Breast epithelium (tissue), 4 donors: Measurements from ENCODE around the gene DDX46. TPM values are rescaled to one million over a fixed set of nuclear protein-coding genes. Genes with fewer than 3 reads are reported as not detected.

Source experiments
- DNase-seq, 2 donors: peaks; one replicate each; pipeline ENCODE4 v3.0.0-alpha.2; 2019; ENCODE audit warnings: low spot score in 2 of 2
- H3K27ac ChIP-seq, 2 donors: fragments of 200-600 bp; sonication (generic) in 1 of 2; one replicate each; pipeline ENCODE4 v1.5.1; 2016 to 2019; ENCODE audit warnings: mild to moderate bottlenecking in 1 of 2
- H3K27me3 ChIP-seq, 2 donors: fragments of 200-600 bp; sonication (generic) in 1 of 2; one replicate each; pipeline versions ENCODE4 v1.5.1 to v1.6.0; 2017 to 2019; ENCODE audit warnings: control low read depth in 1 of 2, mild to moderate bottlenecking in 1 of 2
- H3K36me3 ChIP-seq: fragments of 200-600 bp; one replicate; pipeline ENCODE4 v1.5.1; 2019
- H3K4me1 ChIP-seq, 2 donors: fragments of 200-600 bp; sonication (generic); one replicate each; pipeline ENCODE4 v1.5.1; 2016 to 2019; ENCODE audit warnings: control low read depth in 1 of 2
- H3K4me3 ChIP-seq, 3 donors: fragments of 200-600 bp; sonication (generic); 1 replicate in 2 of 3; 2 replicates in 1 of 3; pipeline ENCODE4 v1.5.1; 2016 to 2019; ENCODE audit warnings: mild to moderate bottlenecking in 3 of 3, moderate library complexity in 2 of 3
- H3K9me3 ChIP-seq, 2 donors: fragments of 200-600 bp; sonication (generic) in 1 of 2; one replicate each; pipeline ENCODE4 v1.5.1; 2016 to 2019; ENCODE audit warnings: control low read depth in 1 of 2
- POLR2A ChIP-seq: fragments of 450-650 bp; IDR thresholded peaks from one replicate; pipeline ENCODE4 v1.6.1; 2016; ENCODE audit warnings: antibody characterized with exemption, mild to moderate bottlenecking, moderate library complexity
- POLR2AphosphoS5 ChIP-seq, 3 donors: sonication (generic); formaldehyde crosslinking; IDR thresholded peaks; one replicate each; pipeline ENCODE4 v1.6.1; 2017; ENCODE audit warnings: antibody characterized with exemption in 3 of 3
- intact Hi-C: fragments of 100-400 bp; cut with DNase I; formaldehyde crosslinking; loops from one replicate; pipeline ENCODE4 v1.15.1; 2023; ENCODE audit warnings: low total_unique reads
- total RNA-seq, 3 donors: library from RNA; depleted of rRNA; stranded (reverse); fragments of >200 nt; gene quantifications; one replicate each; pipeline ENCODE4 v1.1.0, GENCODE V29; 2016
- TF ChIP-seq, protein P1 (sequence below), 3 donors: fragments of 450-650 bp; IDR thresholded peaks; one replicate each; pipeline ENCODE4 v1.5.1; 2016 to 2017; ENCODE audit warnings: antibody characterized with exemption in 3 of 3, mild to moderate bottlenecking in 3 of 3, moderate library complexity in 3 of 3

Gene DDX46
- total RNA-seq, 3 donors from 2014 or later, result 37.8 to 62.6 (median 51.1) TPM

DNA sequence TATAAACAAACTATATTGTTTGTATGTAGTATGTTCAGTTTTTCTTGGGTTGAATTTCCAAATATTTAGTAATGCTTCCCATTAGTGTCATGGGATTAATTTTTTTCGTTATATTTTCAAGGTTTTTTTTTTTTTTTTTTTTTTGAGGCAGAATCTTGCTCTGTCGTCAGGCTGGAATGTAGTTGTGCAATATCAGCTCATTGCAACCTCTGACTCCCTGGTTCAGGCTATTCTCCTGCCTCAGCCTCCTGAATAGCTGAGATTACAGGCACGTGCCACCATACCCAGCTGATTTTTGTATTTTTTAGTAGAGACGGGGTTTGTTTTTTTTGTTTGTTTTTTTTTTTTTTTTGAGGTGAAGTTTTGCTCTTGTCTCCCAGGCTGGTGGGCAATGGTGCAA, 10.6 kb downstream of the DDX46 start:
- H3K4me1 ChIP-seq, result no peaks in the 10 kb centered on the region
- H3K27ac ChIP-seq, result peak overlapping the region in 1 of 2 donors; percentile 48
- intact Hi-C loops, result no loop called here
- H3K9me3 ChIP-seq, result no peaks in the 10 kb centered on the region
- no peak for TF ChIP-seq POLR2A
- TF ChIP-seq, protein P1, sequence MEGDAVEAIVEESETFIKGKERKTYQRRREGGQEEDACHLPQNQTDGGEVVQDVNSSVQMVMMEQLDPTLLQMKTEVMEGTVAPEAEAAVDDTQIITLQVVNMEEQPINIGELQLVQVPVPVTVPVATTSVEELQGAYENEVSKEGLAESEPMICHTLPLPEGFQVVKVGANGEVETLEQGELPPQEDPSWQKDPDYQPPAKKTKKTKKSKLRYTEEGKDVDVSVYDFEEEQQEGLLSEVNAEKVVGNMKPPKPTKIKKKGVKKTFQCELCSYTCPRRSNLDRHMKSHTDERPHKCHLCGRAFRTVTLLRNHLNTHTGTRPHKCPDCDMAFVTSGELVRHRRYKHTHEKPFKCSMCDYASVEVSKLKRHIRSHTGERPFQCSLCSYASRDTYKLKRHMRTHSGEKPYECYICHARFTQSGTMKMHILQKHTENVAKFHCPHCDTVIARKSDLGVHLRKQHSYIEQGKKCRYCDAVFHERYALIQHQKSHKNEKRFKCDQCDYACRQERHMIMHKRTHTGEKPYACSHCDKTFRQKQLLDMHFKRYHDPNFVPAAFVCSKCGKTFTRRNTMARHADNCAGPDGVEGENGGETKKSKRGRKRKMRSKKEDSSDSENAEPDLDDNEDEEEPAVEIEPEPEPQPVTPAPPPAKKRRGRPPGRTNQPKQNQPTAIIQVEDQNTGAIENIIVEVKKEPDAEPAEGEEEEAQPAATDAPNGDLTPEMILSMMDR (IDR thresholded peaks at IDR 0.05), result no peak
- TF ChIP-seq POLR2AphosphoS5 (IDR thresholded peaks at IDR 0.05), result no peak
- peaks cover 4% of the 10 kb centered on the region for H3K36me3 ChIP-seq
- H3K4me3 ChIP-seq, result no peak overlapping the region
- no peak for DNase-seq
- H3K27me3 ChIP-seq, result no peaks in the 10 kb centered on the region

DNA sequence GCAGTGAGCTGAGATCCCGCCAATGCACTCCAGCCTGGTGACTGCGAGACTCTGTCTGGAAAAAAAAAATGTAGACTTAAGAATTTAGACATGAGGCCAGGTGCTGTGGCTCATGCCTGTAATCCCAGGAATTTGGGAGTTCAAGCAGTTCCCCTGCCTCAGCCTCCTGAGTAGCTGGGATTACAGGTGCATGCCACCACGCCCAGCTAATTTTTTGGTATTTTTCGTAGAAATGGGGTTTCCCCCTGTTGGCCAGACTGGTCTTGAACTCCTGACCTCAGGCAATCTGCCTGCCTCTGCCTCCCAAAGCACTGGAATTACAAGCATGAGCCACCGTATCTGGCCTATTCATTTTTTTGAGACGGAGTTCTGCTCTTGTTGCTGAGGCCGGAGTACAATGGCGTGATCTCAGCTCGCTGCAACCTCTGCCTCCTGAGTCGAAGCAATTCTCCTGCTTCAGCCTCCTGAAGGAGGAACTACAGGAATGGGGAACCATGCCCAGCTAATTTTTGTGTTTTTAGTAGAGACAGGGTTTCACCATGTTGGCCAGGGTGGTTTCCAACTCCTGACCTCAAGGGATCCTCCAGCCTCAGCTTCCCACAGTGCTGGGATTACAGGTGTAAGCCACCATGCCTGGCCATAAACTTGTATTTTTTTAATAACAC, 14.0 kb downstream of the DDX46 start:
- Histone ChIP-seq H3K4me3 (no peak overlapping the region), H3K36me3 (peaks cover 7% of the 10 kb centered on the region), H3K27ac (no peak overlapping the region), H3K9me3 (no peaks in the 10 kb centered on the region), H3K4me1 (no peaks in the 10 kb centered on the region), H3K27me3 (no peaks in the 10 kb centered on the region)
- no peak for DNase-seq
- intact Hi-C loops, result no loop called here
- TF ChIP-seq POLR2AphosphoS5 (IDR thresholded peaks at IDR 0.05), result no peak
- TF ChIP-seq, protein P1 (IDR thresholded peaks at IDR 0.05), result no peak
- no peak for TF ChIP-seq POLR2A

DNA sequence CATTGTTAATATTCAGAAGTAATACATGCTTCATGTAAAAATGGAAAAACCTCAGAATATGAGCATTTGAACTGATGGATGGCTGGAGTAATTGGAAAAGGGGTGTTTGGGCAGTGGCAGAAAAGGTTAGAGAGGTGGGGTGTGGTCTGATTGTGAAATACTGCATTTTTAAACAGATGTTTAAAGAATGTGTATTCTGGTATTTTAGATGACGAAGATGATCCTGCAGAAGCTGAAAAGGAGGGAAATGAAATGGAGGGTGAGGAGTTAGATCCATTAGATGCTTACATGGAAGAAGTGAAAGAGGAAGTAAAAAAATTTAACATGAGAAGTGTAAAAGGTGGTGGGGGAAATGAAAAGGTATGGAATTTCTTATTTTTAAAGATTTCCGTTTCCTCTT, 18.8 kb downstream of the DDX46 start:
- Histone ChIP-seq H3K27ac (no peak overlapping the region), H3K27me3 (no peaks in the 10 kb centered on the region), H3K4me1 (no peaks in the 10 kb centered on the region), H3K36me3 (peaks cover 8% of the 10 kb centered on the region), H3K4me3 (no peak overlapping the region), H3K9me3 (no peaks in the 10 kb centered on the region)
- intact Hi-C loops, result no loop called here
- no peak for DNase-seq
- TF ChIP-seq, protein P1 (IDR thresholded peaks at IDR 0.05), result no peak
- TF ChIP-seq POLR2A (no peak), POLR2AphosphoS5 (IDR thresholded peaks at IDR 0.05) (no peak)

DNA sequence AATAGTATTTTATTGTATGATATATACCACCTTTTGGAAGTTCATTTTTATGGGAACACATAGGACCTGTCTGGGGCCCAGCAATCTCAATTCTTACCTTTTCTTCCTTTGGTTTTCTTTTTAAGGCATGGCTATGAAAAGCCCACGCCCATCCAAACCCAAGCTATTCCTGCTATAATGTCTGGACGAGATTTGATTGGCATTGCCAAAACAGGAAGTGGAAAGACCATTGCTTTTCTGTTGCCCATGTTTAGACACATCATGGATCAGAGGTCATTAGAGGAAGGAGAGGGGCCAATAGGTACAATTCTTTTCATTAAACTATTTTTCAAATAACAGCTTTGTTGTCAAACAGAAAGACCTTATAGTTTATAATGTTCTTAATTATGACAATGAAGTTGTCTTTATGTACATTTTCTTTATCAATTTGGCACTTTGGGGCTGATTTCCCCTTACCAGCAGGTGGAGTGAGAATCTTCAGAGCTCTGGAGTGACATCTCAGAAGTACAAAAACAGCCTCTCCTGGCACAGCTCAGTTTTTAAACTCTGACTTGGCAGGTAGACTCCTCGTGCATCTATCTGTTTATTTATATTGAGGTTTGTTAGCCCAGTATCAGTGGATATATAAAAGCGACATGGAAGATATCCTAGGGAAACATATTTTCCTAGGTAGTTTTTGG, 25.8 kb downstream of the DDX46 start:
- no peak overlapping the region for H3K27ac ChIP-seq
- no peak for DNase-seq
- intact Hi-C loops, result no loop called here
- no peak overlapping the region for H3K4me3 ChIP-seq
- H3K4me1 ChIP-seq, result no peaks in the 10 kb centered on the region
- no peaks in the 10 kb centered on the region for H3K36me3 ChIP-seq
- TF ChIP-seq, protein P1 (IDR thresholded peaks at IDR 0.05), result no peak
- no peaks in the 10 kb centered on the region for H3K9me3 ChIP-seq
- no peaks in the 10 kb centered on the region for H3K27me3 ChIP-seq

DNA sequence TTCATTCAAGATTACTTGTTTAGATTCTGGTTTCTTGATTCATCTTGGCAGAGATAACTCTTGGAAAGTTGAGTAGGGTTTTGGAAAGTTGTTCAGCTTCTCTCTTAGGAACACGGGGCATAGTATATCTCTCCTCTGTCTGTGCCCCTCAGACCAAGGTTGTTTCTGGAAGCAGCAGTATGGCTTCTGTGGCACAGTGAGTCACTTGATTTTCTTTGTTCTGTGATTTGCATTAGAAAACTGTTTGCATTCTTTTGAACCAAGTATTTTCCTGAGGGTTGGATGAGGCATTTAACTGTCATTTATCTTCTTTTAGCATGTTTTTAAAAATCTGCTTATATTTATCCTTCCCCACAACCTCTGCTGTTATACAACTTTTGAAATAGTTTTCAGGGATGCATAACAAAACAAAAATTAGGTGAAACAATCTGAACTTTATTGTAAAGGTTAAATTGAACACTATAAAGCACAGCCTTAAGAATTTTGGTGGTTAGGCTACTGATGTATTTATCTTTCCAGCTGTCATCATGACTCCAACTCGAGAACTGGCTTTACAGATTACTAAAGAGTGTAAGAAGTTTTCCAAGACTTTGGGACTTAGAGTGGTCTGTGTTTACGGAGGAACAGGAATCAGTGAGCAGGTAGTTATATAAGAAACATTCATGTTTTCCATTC, 26.5 kb downstream of the DDX46 start:
- intact Hi-C loops, result loop anchor here (5.0 kb wide), 1 partner anchor 448 kb away; no protein-coding TSS in a partner anchor
- Histone ChIP-seq H3K27ac (no peak overlapping the region), H3K9me3 (no peaks in the 10 kb centered on the region), H3K36me3 (peaks cover under 1% of the 10 kb centered on the region), H3K4me1 (no peaks in the 10 kb centered on the region), H3K4me3 (no peak overlapping the region), H3K27me3 (no peaks in the 10 kb centered on the region)
- DNase-seq, result no peak
- no peak for TF ChIP-seq POLR2A
- TF ChIP-seq POLR2AphosphoS5 (IDR thresholded peaks at IDR 0.05), result no peak
